Sigmoid colon (tissue), 4 donors: Measurements from ENCODE around the gene PARD3.

ENCODE experiments used
- CTCF ChIP-seq, 4 experiments: fragments of 450-650 bp in 3 of 4; fragments of 200-600 bp in 1 of 4; IDR thresholded peaks; one replicate each; pipeline ENCODE4 v1.5.1; 2016 to 2019; ENCODE audit warnings: antibody characterized with exemption in 4 of 4, mild to moderate bottlenecking in 3 of 4, moderate library complexity in 2 of 4
- EP300 ChIP-seq, 4 donors: sonication (generic); formaldehyde crosslinking; IDR thresholded peaks; one replicate each; pipeline ENCODE4 v1.6.1; 2017; ENCODE audit warnings: antibody characterized with exemption in 4 of 4
- POLR2A ChIP-seq, 2 donors: fragments of 450-650 bp; IDR thresholded peaks; one replicate each; pipeline ENCODE4 v1.6.1; 2016; ENCODE audit warnings: antibody characterized with exemption in 2 of 2, mild to moderate bottlenecking in 2 of 2, moderate library complexity in 2 of 2
- POLR2AphosphoS5 ChIP-seq, 4 donors: sonication (generic); formaldehyde crosslinking; IDR thresholded peaks; one replicate each; pipeline ENCODE4 v1.6.1; 2017; ENCODE audit warnings: antibody characterized with exemption in 4 of 4

GRCh38 chr10:34494012-34494411 is 321.1 kb downstream of the PARD3 start:
- TF ChIP-seq POLR2AphosphoS5 (IDR thresholded peaks at IDR 0.05) (no peak), POLR2A (IDR thresholded peaks at IDR 0.05) (no peak), CTCF (IDR thresholded peaks at IDR 0.05) (no peak), EP300 (IDR thresholded peaks at IDR 0.05) (no peak)
